ENCODE measurements around the gene OR8K1. TPM values are rescaled to one million over a fixed set of nuclear protein-coding genes. Genes with fewer than 3 reads are reported as not detected.

OR8K1 gene
- total RNA-seq (2014; rRNA removed) (not detected in 2 replicates), Bru-seq, nascent RNA (not detected), BruChase-seq, experiment 1, labeled RNA remaining after a 6-hour chase (not detected), BruChase-seq, experiment 2, labeled RNA remaining after a 2-hour chase (not detected)
- long read RNA-seq, result 0 reads

DNA sequence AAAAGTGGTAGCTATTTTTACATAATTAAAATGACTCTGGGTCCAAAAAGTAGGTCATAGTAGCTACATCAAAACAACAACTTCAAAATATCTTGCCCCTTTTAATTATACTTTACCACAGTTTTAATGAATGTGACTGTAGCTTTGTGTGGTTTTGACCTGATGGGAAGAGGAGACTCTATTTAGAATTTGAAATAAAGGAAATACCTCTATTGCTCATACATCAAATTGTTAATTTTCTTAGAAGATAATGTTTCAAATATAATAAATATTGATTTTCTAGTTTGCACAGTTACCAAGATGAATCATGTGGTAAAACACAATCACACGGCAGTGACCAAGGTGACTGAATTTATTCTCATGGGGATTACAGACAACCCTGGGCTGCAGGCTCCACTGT lies at the start of gene OR8K1:
Gene OR8K1, plus strand, starts transcription at position 301 of the 400 bp plus-strand sequence. Its CDS starts 0 bp downstream, at position 301.
- H3K79me2 ChIP-seq (ENCODE audit: low read length), result no peaks in the 10 kb centered on the region
- no peak for TF ChIP-seq EZH2 (IDR thresholded peaks at IDR 0.05; ENCODE audit: low read length, unreplicated experiment)
- TF ChIP-seq, protein P1, sequence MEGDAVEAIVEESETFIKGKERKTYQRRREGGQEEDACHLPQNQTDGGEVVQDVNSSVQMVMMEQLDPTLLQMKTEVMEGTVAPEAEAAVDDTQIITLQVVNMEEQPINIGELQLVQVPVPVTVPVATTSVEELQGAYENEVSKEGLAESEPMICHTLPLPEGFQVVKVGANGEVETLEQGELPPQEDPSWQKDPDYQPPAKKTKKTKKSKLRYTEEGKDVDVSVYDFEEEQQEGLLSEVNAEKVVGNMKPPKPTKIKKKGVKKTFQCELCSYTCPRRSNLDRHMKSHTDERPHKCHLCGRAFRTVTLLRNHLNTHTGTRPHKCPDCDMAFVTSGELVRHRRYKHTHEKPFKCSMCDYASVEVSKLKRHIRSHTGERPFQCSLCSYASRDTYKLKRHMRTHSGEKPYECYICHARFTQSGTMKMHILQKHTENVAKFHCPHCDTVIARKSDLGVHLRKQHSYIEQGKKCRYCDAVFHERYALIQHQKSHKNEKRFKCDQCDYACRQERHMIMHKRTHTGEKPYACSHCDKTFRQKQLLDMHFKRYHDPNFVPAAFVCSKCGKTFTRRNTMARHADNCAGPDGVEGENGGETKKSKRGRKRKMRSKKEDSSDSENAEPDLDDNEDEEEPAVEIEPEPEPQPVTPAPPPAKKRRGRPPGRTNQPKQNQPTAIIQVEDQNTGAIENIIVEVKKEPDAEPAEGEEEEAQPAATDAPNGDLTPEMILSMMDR (conservative IDR thresholded peaks at IDR 0.05; ENCODE audit: low read depth, low read length), result no peak
- no peak for TF ChIP-seq EZH2phosphoT487 (IDR thresholded peaks at IDR 0.05; ENCODE audit: borderline replicate concordance, low read length)
- H2AFZ ChIP-seq (ENCODE audit: low read length), result no peak within 1 kb of the TSS
- H3K27ac ChIP-seq (ENCODE audit: low read length), result no peak within 1 kb of the TSS
- H4K20me1 ChIP-seq (ENCODE audit: low read length), result no peaks in the 10 kb centered on the region
- no peaks in the 10 kb centered on the region for H3F3A ChIP-seq (ENCODE audit: low read length, unreplicated experiment)
- DNase-seq (no peak), ATAC-seq (no peak)
- BruUV-seq (replicated peaks), result no TSS peak
- H3K4me3 ChIP-seq (ENCODE audit: low read length), result no peak within 1 kb of the TSS
- no peaks in the 10 kb centered on the region for H3K36me3 ChIP-seq (ENCODE audit: low read depth, low read length)
- H3K4me1 ChIP-seq (ENCODE audit: insufficient read depth, low read length), result no peaks in the 10 kb centered on the region
- POLR2A ChIA-PET (ENCODE audit: unreplicated experiment), result no interaction called here
- H3K4me2 ChIP-seq (ENCODE audit: low read length), result no peak within 1 kb of the TSS
- CTCF ChIA-PET, result no interaction called here
- intact Hi-C loops (cut with micrococcal nuclease), result no loop called here
- no peaks in the 10 kb centered on the region for H3K27me3 ChIP-seq (ENCODE audit: low read length)
- H3K9me2 ChIP-seq (replicated peaks; ENCODE audit: low read length), result no peaks in the 10 kb centered on the region
- H3K9ac ChIP-seq (ENCODE audit: low read length), result no peak within 1 kb of the TSS
- peaks cover 12% of the 10 kb centered on the region; the same call in 1 of the 2 replicates for H3K9me3 ChIP-seq (ENCODE audit: low read length)

DNA sequence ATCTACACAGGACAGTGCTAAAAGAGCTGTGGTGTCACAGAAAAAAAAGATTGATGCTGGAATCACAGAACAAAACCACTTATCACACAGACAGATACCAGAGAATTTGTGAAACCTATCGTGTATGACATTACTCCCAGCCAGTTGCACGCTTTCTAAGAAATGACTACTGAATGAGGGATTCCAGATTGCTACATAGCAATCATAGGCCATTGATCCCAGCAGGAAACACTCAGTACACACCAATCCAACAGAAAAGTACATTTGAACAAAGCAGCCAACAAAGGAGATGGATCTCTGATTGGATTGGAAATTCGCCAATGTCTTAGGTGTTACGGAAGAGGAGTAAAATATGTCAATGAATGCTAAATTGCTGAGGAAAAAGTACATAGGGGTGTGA lies 48.9 kb upstream of the OR8K1 start:
- Histone ChIP-seq H3K9ac (ENCODE audit: low read length) (no peak overlapping the region), H3F3A (ENCODE audit: low read length, unreplicated experiment) (no peaks in the 10 kb centered on the region), H3K27ac (ENCODE audit: low read length) (no peak overlapping the region), H3K4me2 (ENCODE audit: low read length) (no peak overlapping the region), H4K20me1 (ENCODE audit: low read length) (no peaks in the 10 kb centered on the region), H3K79me2 (ENCODE audit: low read length) (no peaks in the 10 kb centered on the region), H3K4me3 (ENCODE audit: low read length) (no peak overlapping the region), H2AFZ (ENCODE audit: low read length) (no peak overlapping the region), H3K36me3 (ENCODE audit: low read depth, low read length) (no peaks in the 10 kb centered on the region), H3K9me3 (ENCODE audit: low read length) (no peaks in the 10 kb centered on the region), H3K27me3 (ENCODE audit: low read length) (no peaks in the 10 kb centered on the region), H3K9me2 (replicated peaks; ENCODE audit: low read length) (no peaks in the 10 kb centered on the region), H3K4me1 (ENCODE audit: insufficient read depth, low read length) (no peaks in the 10 kb centered on the region)
- DNase-seq (no peak), ATAC-seq (no peak)
- ChIA-PET CTCF (no interaction called here), POLR2A (ENCODE audit: unreplicated experiment) (no interaction called here)
- intact Hi-C loops (cut with micrococcal nuclease), result no loop called here
- no TSS peak for BruUV-seq (replicated peaks)
- TF ChIP-seq, protein P1 (conservative IDR thresholded peaks at IDR 0.05; ENCODE audit: low read depth, low read length), result no peak
- TF ChIP-seq EZH2phosphoT487 (IDR thresholded peaks at IDR 0.05; ENCODE audit: borderline replicate concordance, low read length), result no peak
- TF ChIP-seq EZH2 (IDR thresholded peaks at IDR 0.05; ENCODE audit: low read length, unreplicated experiment), result no peak

DNA sequence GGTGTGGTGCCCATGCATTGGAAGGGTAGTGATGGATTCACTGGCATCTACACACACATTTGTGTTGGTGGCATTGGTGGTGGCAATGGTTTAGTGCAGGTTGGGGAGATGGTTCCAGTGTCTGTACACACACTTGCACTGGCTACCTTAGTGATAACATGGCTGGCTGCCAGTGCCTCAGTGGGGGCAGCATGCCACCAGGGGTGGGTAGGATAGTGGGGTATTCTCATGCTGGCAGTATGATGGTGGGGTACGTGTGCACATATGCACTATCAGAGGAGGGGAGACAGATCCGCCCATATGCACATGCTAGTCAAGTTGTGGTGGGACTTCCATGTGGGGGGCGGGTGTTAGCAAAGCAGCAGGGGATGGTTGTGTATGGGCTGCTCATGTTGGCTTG lies 38.0 kb upstream of the OR8K1 start:
- Histone ChIP-seq H3K9me3 (ENCODE audit: low read length) (peaks cover 46% of the 10 kb centered on the region), H3K9ac (ENCODE audit: low read length) (no peak overlapping the region), H2AFZ (ENCODE audit: low read length) (no peak overlapping the region), H4K20me1 (ENCODE audit: low read length) (no peaks in the 10 kb centered on the region), H3K4me1 (ENCODE audit: insufficient read depth, low read length) (no peaks in the 10 kb centered on the region), H3K27me3 (ENCODE audit: low read length) (no peaks in the 10 kb centered on the region), H3F3A (ENCODE audit: low read length, unreplicated experiment) (no peaks in the 10 kb centered on the region), H3K27ac (ENCODE audit: low read length) (no peak overlapping the region), H3K4me2 (ENCODE audit: low read length) (no peak overlapping the region), H3K9me2 (replicated peaks; ENCODE audit: low read length) (no peaks in the 10 kb centered on the region), H3K36me3 (ENCODE audit: low read depth, low read length) (no peaks in the 10 kb centered on the region), H3K79me2 (ENCODE audit: low read length) (no peaks in the 10 kb centered on the region), H3K4me3 (ENCODE audit: low read length) (no peak overlapping the region)
- CTCF ChIA-PET, result no interaction called here
- DNase-seq (no peak), ATAC-seq (no peak)
- POLR2A ChIA-PET (ENCODE audit: unreplicated experiment), result no interaction called here
- intact Hi-C loops (cut with micrococcal nuclease), result no loop called here
- TF ChIP-seq EZH2phosphoT487 (IDR thresholded peaks at IDR 0.05; ENCODE audit: borderline replicate concordance, low read length) (no peak), EZH2 (IDR thresholded peaks at IDR 0.05; ENCODE audit: low read length, unreplicated experiment) (no peak)
- no TSS peak for BruUV-seq (replicated peaks)

Measured in PC-3 (cell line).